ENCODE results near the gene SNPH.

SNPH gene

GRCh38 chr20:1292620-1293019 lies 26.5 kb downstream of the SNPH start:
- no peak overlapping the region for H3K9ac ChIP-seq (ENCODE audit: low read depth, low read length, poor library complexity, severe bottlenecking)
- no peaks in the 10 kb centered on the region for H3K79me2 ChIP-seq (ENCODE audit: insufficient read depth, low read length)
- H3F3A ChIP-seq (ENCODE audit: low read depth) = no peaks in the 10 kb centered on the region
- no peaks in the 10 kb centered on the region for H3K9me3 ChIP-seq (ENCODE audit: insufficient read depth, low read depth, low read length)
- H3K4me3 ChIP-seq (ENCODE audit: low read length, poor library complexity, severe bottlenecking) = no peak overlapping the region
- H3K36me3 ChIP-seq (ENCODE audit: insufficient read depth, low read length) = no peaks in the 10 kb centered on the region
- H3K4me1 ChIP-seq (ENCODE audit: insufficient read depth, low read length, poor library complexity, severe bottlenecking) = no peaks in the 10 kb centered on the region
- no peak overlapping the region for H3K4me2 ChIP-seq (ENCODE audit: low read depth, low read length, poor library complexity, severe bottlenecking)
- no peaks in the 10 kb centered on the region for H4K20me1 ChIP-seq (ENCODE audit: insufficient read depth, low read length, poor library complexity, severe bottlenecking)
- H3K27me3 ChIP-seq (ENCODE audit: insufficient read depth, low read length, poor library complexity, severe bottlenecking) = no peaks in the 10 kb centered on the region
- H2AFZ ChIP-seq (ENCODE audit: low read length) = no peak overlapping the region
- H3K9me2 ChIP-seq (replicated peaks; ENCODE audit: low read depth, low read length) = no peaks in the 10 kb centered on the region
- TF ChIP-seq CTCF (conservative IDR thresholded peaks at IDR 0.05; ENCODE audit: low read length) = no peak
- no peak for TF ChIP-seq EZH2phosphoT487 (IDR thresholded peaks at IDR 0.05; ENCODE audit: borderline replicate concordance)

GRCh38 chr20:1293641-1294379 lies 27.7 kb downstream of the SNPH start:
- no peak overlapping the region for H3K9ac ChIP-seq (ENCODE audit: low read depth, low read length, poor library complexity, severe bottlenecking)
- no peaks in the 10 kb centered on the region for H4K20me1 ChIP-seq (ENCODE audit: insufficient read depth, low read length, poor library complexity, severe bottlenecking)
- H3K4me1 ChIP-seq (ENCODE audit: insufficient read depth, low read length, poor library complexity, severe bottlenecking) = no peaks in the 10 kb centered on the region
- no peak overlapping the region for H3K4me3 ChIP-seq (ENCODE audit: low read length, poor library complexity, severe bottlenecking)
- no peak for TF ChIP-seq CTCF (conservative IDR thresholded peaks at IDR 0.05; ENCODE audit: low read length)
- no peaks in the 10 kb centered on the region for H3K79me2 ChIP-seq (ENCODE audit: insufficient read depth, low read length)
- H2AFZ ChIP-seq (ENCODE audit: low read length) = no peak overlapping the region
- H3F3A ChIP-seq (ENCODE audit: low read depth) = no peaks in the 10 kb centered on the region
- no peaks in the 10 kb centered on the region for H3K27me3 ChIP-seq (ENCODE audit: insufficient read depth, low read length, poor library complexity, severe bottlenecking)
- H3K36me3 ChIP-seq (ENCODE audit: insufficient read depth, low read length) = no peaks in the 10 kb centered on the region
- no peak overlapping the region for H3K4me2 ChIP-seq (ENCODE audit: low read depth, low read length, poor library complexity, severe bottlenecking)
- H3K9me2 ChIP-seq (replicated peaks; ENCODE audit: low read depth, low read length) = no peaks in the 10 kb centered on the region
- no peaks in the 10 kb centered on the region for H3K9me3 ChIP-seq (ENCODE audit: insufficient read depth, low read depth, low read length)

GRCh38 chr20:1294497-1294896 lies 28.4 kb downstream of the SNPH start:
- no peaks in the 10 kb centered on the region for H4K20me1 ChIP-seq (ENCODE audit: insufficient read depth, low read length, poor library complexity, severe bottlenecking)
- H3K27me3 ChIP-seq (ENCODE audit: insufficient read depth, low read length, poor library complexity, severe bottlenecking) = no peaks in the 10 kb centered on the region
- no peaks in the 10 kb centered on the region for H3K9me2 ChIP-seq (replicated peaks; ENCODE audit: low read depth, low read length)
- H3K9me3 ChIP-seq (ENCODE audit: insufficient read depth, low read depth, low read length) = no peaks in the 10 kb centered on the region
- no peak for TF ChIP-seq EZH2phosphoT487 (IDR thresholded peaks at IDR 0.05; ENCODE audit: borderline replicate concordance)
- TF ChIP-seq CTCF (conservative IDR thresholded peaks at IDR 0.05; ENCODE audit: low read length) = no peak
- no peaks in the 10 kb centered on the region for H3K36me3 ChIP-seq (ENCODE audit: insufficient read depth, low read length)
- H2AFZ ChIP-seq (ENCODE audit: low read length) = no peak overlapping the region
- no peaks in the 10 kb centered on the region for H3K79me2 ChIP-seq (ENCODE audit: insufficient read depth, low read length)
- no peaks in the 10 kb centered on the region for H3F3A ChIP-seq (ENCODE audit: low read depth)
- H3K9ac ChIP-seq (ENCODE audit: low read depth, low read length, poor library complexity, severe bottlenecking) = no peak overlapping the region
- H3K4me1 ChIP-seq (ENCODE audit: insufficient read depth, low read length, poor library complexity, severe bottlenecking) = no peaks in the 10 kb centered on the region
- no peak overlapping the region for H3K4me2 ChIP-seq (ENCODE audit: low read depth, low read length, poor library complexity, severe bottlenecking)
- no peak overlapping the region for H3K4me3 ChIP-seq (ENCODE audit: low read length, poor library complexity, severe bottlenecking)
